OCI-LY3 (cell line): ENCODE results near the gene GGTA1.

Source experiments
- H2AFZ ChIP-seq: fragments of 200-600, 300-600 bp; shearing (Covaris generic); 2 replicates; pipeline ENCODE4 v1.6.0; 2014; ENCODE audit warnings: antibody characterized with exemption, low read depth, low read length
- H3K27ac ChIP-seq: fragments of 200-600, 300-600 bp; sonication (generic); 2 replicates; pipeline ENCODE4 v1.5.1; 2014; ENCODE audit warnings: mild to moderate bottlenecking, low read length, moderate library complexity, mixed read lengths
- H3K27me3 ChIP-seq: fragments of 200-600, 300-600 bp; sonication (generic); 2 replicates; pipeline ENCODE4 v1.6.1; 2014; ENCODE audit warnings: low read depth, low read length, mixed read lengths
- H3K36me3 ChIP-seq: fragments of 200-600, 300-600 bp; sonication (generic); replicated peaks from 2 replicates; pipeline ENCODE3; 2014; ENCODE audit warnings: low read depth, low read length, mixed read lengths
- H3K4me1 ChIP-seq: fragments of 300-600, 200-600 bp; sonication (generic); 2 replicates; pipeline ENCODE4 v1.6.1; 2014; ENCODE audit warnings: low read length, mixed read lengths
- H3K4me2 ChIP-seq: fragments of 200-600, 300-600 bp; sonication (generic); 2 replicates; pipeline ENCODE4 v1.6.1; 2014; ENCODE audit warnings: low read length, mixed read lengths
- H3K4me3 ChIP-seq: fragments of 300-600, 200-600 bp; sonication (generic); 2 replicates; pipeline ENCODE4 v1.5.1; 2014; ENCODE audit warnings: antibody characterized with exemption, mild to moderate bottlenecking, low read length, moderate library complexity
- H3K79me2 ChIP-seq: fragments of 300-600, 200-600 bp; shearing (Covaris generic); 2 replicates; pipeline ENCODE4 v1.6.1; 2014; ENCODE audit warnings: mild to moderate bottlenecking, low read length, mixed read lengths
- H3K9ac ChIP-seq: fragments of 300-600, 200-600 bp; shearing (Covaris generic); 2 replicates; pipeline ENCODE4 v1.6.0; 2014; ENCODE audit warnings: mild to moderate bottlenecking, low read length, moderate library complexity
- H3K9me3 ChIP-seq: fragments of 200-600, 300-600 bp; shearing (Covaris generic); 2 replicates; pipeline ENCODE4 v1.6.1; 2014; ENCODE audit warnings: low read length, mixed read lengths; ENCODE audit not compliant: insufficient read depth
- H4K20me1 ChIP-seq: fragments of 200-600, 300-600 bp; sonication (generic); 2 replicates; pipeline ENCODE4 v1.6.1; 2016; ENCODE audit warnings: low read length, mixed read lengths; ENCODE audit not compliant: insufficient read depth
- CTCF ChIP-seq: fragments of 200-600, 300-600 bp; sonication (generic); IDR thresholded peaks from 2 replicates; pipeline ENCODE4 v1.5.1; 2014; ENCODE audit warnings: antibody characterized with exemption, low read length, low read depth
- EZH2phosphoT487 ChIP-seq: fragments of 200-600 bp; shearing (Covaris generic); IDR thresholded peaks from 2 replicates; pipeline ENCODE4 v1.6.1; 2018; ENCODE audit warnings: antibody characterized with exemption, mixed run types, low read depth

Gene GGTA1

DNA sequence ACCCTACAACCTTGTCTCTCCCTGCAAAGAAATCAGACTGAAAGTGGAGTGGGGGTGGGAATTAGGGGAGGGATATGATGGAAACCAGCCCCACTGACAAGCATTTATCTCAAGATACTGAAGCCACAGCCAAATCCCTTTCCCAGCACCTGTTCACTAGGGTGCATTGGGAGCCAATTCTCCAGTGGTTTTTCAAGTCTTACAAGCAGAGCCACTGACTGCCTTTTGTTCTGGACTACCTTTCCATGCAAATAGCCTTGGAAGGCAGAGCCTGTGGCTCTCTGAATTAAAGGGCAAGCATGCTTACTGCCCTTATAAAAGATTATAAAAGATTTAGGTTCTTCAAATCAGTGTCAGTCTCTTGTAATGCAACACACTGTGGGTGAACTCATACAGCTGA is 8.8 kb upstream of the GGTA1 start:
- Histone ChIP-seq H3K9ac (no peak overlapping the region), H3K79me2 (no peaks in the 10 kb centered on the region), H3K4me1 (no peaks in the 10 kb centered on the region), H3K36me3 (no peaks in the 10 kb centered on the region), H2AFZ (no peak overlapping the region), H3K27me3 (peaks cover 9% of the 10 kb centered on the region; the same call in 1 of the 2 replicates), H3K4me3 (no peak overlapping the region), H3K4me2 (no peak overlapping the region), H4K20me1 (no peaks in the 10 kb centered on the region), H3K27ac (no peak overlapping the region), H3K9me3 (no peaks in the 10 kb centered on the region)
- TF ChIP-seq EZH2phosphoT487 (no peak), CTCF (no peak)

DNA sequence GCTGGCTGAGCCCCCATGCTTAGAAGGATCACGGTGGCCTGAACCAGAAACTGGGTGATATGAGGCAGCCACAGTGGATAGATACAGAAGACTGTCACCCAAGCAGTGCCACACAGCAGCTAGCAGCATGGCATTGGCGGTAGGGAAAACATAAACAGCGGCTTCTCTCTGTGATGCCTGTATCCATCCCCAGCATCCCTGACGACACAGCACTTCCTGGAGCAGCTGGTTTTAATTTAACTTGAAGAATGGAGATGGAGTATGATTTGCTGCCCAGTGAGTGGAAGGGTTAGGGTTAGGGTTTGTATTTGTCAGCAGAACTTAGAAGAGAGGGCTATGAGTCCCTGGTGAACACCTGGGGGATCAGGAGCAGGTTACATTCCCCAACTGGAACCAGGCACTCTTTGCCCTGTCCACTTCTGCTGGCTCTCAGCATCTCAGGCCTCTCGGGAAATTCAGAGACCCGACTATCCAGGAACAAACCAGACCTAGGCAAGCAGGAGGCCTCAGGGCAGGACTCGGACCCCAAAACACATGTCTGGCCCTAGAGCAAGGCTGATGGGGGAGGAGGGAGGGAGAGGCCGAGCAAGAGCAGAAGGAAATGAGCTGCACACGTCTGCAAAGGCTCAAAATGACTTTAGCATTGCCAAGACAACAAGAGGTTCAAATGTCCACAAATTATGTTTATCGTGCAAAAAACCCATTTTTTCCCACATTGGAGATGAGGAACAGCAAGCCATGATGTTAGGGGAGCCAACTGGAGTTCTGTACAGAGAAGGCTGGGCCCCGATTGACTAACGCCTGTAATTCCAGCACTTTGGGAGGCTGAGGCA is 6.5 kb upstream of the GGTA1 start:
- Histone ChIP-seq H3K27me3 (peaks cover 9% of the 10 kb centered on the region; the same call in 1 of the 2 replicates), H3K4me2 (no peak overlapping the region), H3K9ac (no peak overlapping the region), H3K9me3 (no peaks in the 10 kb centered on the region), H3K4me3 (no peak overlapping the region), H2AFZ (no peak overlapping the region), H3K79me2 (no peaks in the 10 kb centered on the region), H3K4me1 (no peaks in the 10 kb centered on the region), H3K27ac (no peak overlapping the region), H4K20me1 (no peaks in the 10 kb centered on the region), H3K36me3 (no peaks in the 10 kb centered on the region)
- TF ChIP-seq CTCF (no peak), EZH2phosphoT487 (no peak)

GRCh38 chr9:121503444-121503843 is 3.8 kb upstream of the GGTA1 start:
- H2AFZ ChIP-seq: no peak overlapping the region
- H3K27me3 ChIP-seq: 0 out of 2 replicates have a peak, but pooled peaks cover 10% of the 10 kb centered on the region
- H3K27ac ChIP-seq: no peak overlapping the region
- no peak overlapping the region for H3K4me3 ChIP-seq
- H3K9me3 ChIP-seq: no peaks in the 10 kb centered on the region
- H3K36me3 ChIP-seq: no peaks in the 10 kb centered on the region
- H3K79me2 ChIP-seq: no peaks in the 10 kb centered on the region
- TF ChIP-seq EZH2phosphoT487: no peak
- TF ChIP-seq CTCF: no peak
- no peak overlapping the region for H3K9ac ChIP-seq
- no peak overlapping the region for H3K4me2 ChIP-seq
- H4K20me1 ChIP-seq: no peaks in the 10 kb centered on the region
- peaks cover 4% of the 10 kb centered on the region for H3K4me1 ChIP-seq

DNA sequence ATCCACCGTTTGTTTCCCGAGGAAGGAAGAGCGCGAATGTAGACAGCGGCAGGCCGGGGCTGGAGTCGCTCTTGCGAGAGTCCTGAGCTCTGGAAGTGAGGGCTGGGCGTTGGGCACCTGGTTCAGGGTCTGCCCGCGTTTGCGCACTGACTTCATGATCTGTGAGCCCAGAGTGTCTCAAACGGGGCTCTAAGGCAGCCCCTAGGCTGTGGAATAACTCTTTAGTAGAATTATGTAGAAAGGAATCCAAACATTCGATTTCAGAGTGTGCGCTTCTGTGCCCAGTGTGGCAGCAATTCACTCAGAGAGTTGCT is 478 bp upstream of the GGTA1 start:
- Histone ChIP-seq H4K20me1 (no peaks in the 10 kb centered on the region), H3K79me2 (no peaks in the 10 kb centered on the region), H3K4me3 (no peak overlapping the region), H3K4me2 (no peak overlapping the region), H2AFZ (no peak overlapping the region), H3K9me3 (no peaks in the 10 kb centered on the region), H3K27me3 (0 out of 2 replicates have a peak, but pooled peaks cover 6% of the 10 kb centered on the region), H3K4me1 (peaks cover 13% of the 10 kb centered on the region), H3K27ac (no peak overlapping the region), H3K9ac (no peak overlapping the region), H3K36me3 (no peaks in the 10 kb centered on the region)
- no peak for TF ChIP-seq EZH2phosphoT487
- TF ChIP-seq CTCF: no peak
